SK-N-SH (cell line): ENCODE measurements around the gene UVRAG. TPM values are rescaled to one million over a fixed set of nuclear protein-coding genes. Genes with fewer than 3 reads are reported as not detected.

Source experiments
- CTCF ChIA-PET: fragments of 300-600, 350-600 bp; formaldehyde crosslinking; extraction: SDS; loops from one replicate; lab custom pipeline; 2021; lab: Yijun Ruan, JAX
- POLR2A ChIA-PET: fragments of 350-600 bp; sonication (Branson Sonifier 250); formaldehyde crosslinking; extraction: SDS; loops from one replicate; lab custom pipeline; 2020; ENCODE audit warnings: antibody characterized with exemption, inconsistent platforms; lab: Yijun Ruan, JAX
- DNase-seq: peaks from one replicate; pipeline ENCODE4 v3.0.0; 2012
- H2AFZ ChIP-seq: fragments of 200-600 bp; sonication (generic); 2 replicates; pipeline ENCODE4 v1.8.1; 2016; ENCODE audit warnings: antibody characterized with exemption, mild to moderate bottlenecking, low read depth
- H3F3A ChIP-seq: fragments of 200-600 bp; sonication (generic); replicated peaks from 2 replicates; pipeline ENCODE3; 2016; ENCODE audit warnings: antibody characterized with exemption, mild to moderate bottlenecking; ENCODE audit not compliant: insufficient read depth
- H3K27ac ChIP-seq, 2 experiments: fragments of 200-500 bp in 1 of 2; fragments of 200-600 bp in 1 of 2; sonication (Bioruptor generic) in 1 of 2; sonication (generic), shearing (Covaris generic) in 1 of 2; 2 replicates each; pipeline versions ENCODE4 v1.5.1 to v1.6.1; 2014 to 2016; ENCODE audit warnings: low read depth in 2 of 2, inconsistent platforms in 1 of 2, low read length in 1 of 2, mild to moderate bottlenecking in 1 of 2, mixed read lengths in 1 of 2
- H3K27me3 ChIP-seq: fragments of 200-600 bp; sonication (generic), shearing (Covaris generic); 2 replicates; pipeline ENCODE4 v1.6.1; 2016; ENCODE audit warnings: mixed run types; ENCODE audit not compliant: insufficient read depth
- H3K36me3 ChIP-seq, 2 experiments: fragments of 200-500 bp in 1 of 2; fragments of 200-600 bp in 1 of 2; sonication (Bioruptor generic) in 1 of 2; sonication (generic) in 1 of 2; replicated peaks in 1 of 2; 2 replicates each; pipeline versions ENCODE3 to v1.5.1; 2014 to 2016; ENCODE audit warnings: low read length in 1 of 2, mild to moderate bottlenecking in 1 of 2; ENCODE audit not compliant: insufficient read depth in 2 of 2, control insufficient read depth in 1 of 2
- H3K4me1 ChIP-seq, 2 experiments: fragments of 200-500 bp in 1 of 2; fragments of 200-600 bp in 1 of 2; sonication (Bioruptor generic) in 1 of 2; sonication (generic), shearing (Covaris generic) in 1 of 2; 2 replicates each; pipeline versions ENCODE4 v1.5.1 to v1.6.1; 2014 to 2016; ENCODE audit warnings: low read depth in 1 of 2, low read length in 1 of 2, mixed run types in 1 of 2; ENCODE audit not compliant: insufficient read depth in 2 of 2, control insufficient read depth in 1 of 2
- H3K4me2 ChIP-seq: fragments of 200-600 bp; sonication (generic), shearing (Covaris generic); 2 replicates; pipeline ENCODE4 v1.6.1; 2017; ENCODE audit warnings: mixed run types
- H3K4me3 ChIP-seq, 2 experiments: fragments of 200-500 bp in 1 of 2; fragments of 200-600 bp in 1 of 2; sonication (Bioruptor generic) in 1 of 2; sonication (generic), shearing (Covaris generic) in 1 of 2; 2 replicates each; pipeline versions ENCODE4 v1.5.1 to v1.8.1; 2014 to 2016; ENCODE audit warnings: low read depth in 2 of 2, inconsistent platforms in 1 of 2, low read length in 1 of 2, mild to moderate bottlenecking in 1 of 2, mixed read lengths in 1 of 2, moderate library complexity in 1 of 2
- H3K79me2 ChIP-seq: fragments of 200-600 bp; sonication (generic); 2 replicates; pipeline ENCODE4 v1.8.1; 2017; ENCODE audit warnings: mild to moderate bottlenecking; ENCODE audit not compliant: insufficient read depth
- H3K9ac ChIP-seq: fragments of 200-600 bp; sonication (generic); 2 replicates; pipeline ENCODE4 v1.6.1; 2017; ENCODE audit warnings: mixed run types
- H3K9me2 ChIP-seq: fragments of 200-600 bp; sonication (generic); 2 replicates; pipeline ENCODE4 v1.6.1; 2017; ENCODE audit warnings: mixed run types
- H3K9me3 ChIP-seq: fragments of 200-600 bp; sonication (generic); 2 replicates; pipeline ENCODE4 v1.6.1; 2017; ENCODE audit warnings: mixed run types, mild to moderate bottlenecking, moderate library complexity
- H4K20me1 ChIP-seq: fragments of 200-600 bp; sonication (generic); 2 replicates; pipeline ENCODE4 v1.6.1; 2017; ENCODE audit warnings: mild to moderate bottlenecking, mixed run types; ENCODE audit not compliant: insufficient read depth
- CHD2 ChIP-seq: fragments of 150-350 bp; IDR thresholded peaks from 2 replicates; pipeline ENCODE4 v1.6.1; 2018; ENCODE audit warnings: low read length; ENCODE audit not compliant: partially characterized antibody
- ELF1 ChIP-seq: IDR thresholded peaks from 2 replicates; pipeline ENCODE4 v1.4.0; 2012
- EP300 ChIP-seq, 2 experiments: IDR thresholded peaks; 2 replicates each; pipeline versions ENCODE4 v1.4.0 to v1.6.1; 2012; ENCODE audit warnings: borderline replicate concordance in 1 of 2, low read depth in 1 of 2, low read length in 1 of 2
- EZH2phosphoT487 ChIP-seq: fragments of 200-600 bp; sonication (generic); IDR thresholded peaks from 2 replicates; pipeline ENCODE4 v1.6.1; 2017; ENCODE audit warnings: low read depth, mixed run types, mild to moderate bottlenecking, antibody characterized with exemption, moderate library complexity, borderline replicate concordance
- FOSL2 ChIP-seq: IDR thresholded peaks from 2 replicates; pipeline ENCODE4 v1.4.0; 2012; ENCODE audit warnings: low read depth, mild to moderate bottlenecking, moderate library complexity, borderline replicate concordance
- FOXJ3 ChIP-seq: sonication (generic); formaldehyde crosslinking; IDR thresholded peaks from 2 replicates; pipeline ENCODE4 v1.5.1; 2020; ENCODE audit warnings: mild to moderate bottlenecking, missing genetic modification reagents
- JUND ChIP-seq: IDR thresholded peaks from 2 replicates; pipeline ENCODE4 v1.4.0; 2012
- MEF2A ChIP-seq: IDR thresholded peaks from 2 replicates; pipeline ENCODE4 v1.4.0; 2012; ENCODE audit warnings: low read depth, borderline replicate concordance
- NFIC ChIP-seq: IDR thresholded peaks from 2 replicates; pipeline ENCODE4 v1.4.0; 2012; ENCODE audit warnings: borderline replicate concordance
- RAD21 ChIP-seq: IDR thresholded peaks from 2 replicates; pipeline ENCODE4 v1.6.1; 2012; ENCODE audit warnings: mild to moderate bottlenecking, low read length
- RFX5 ChIP-seq: IDR thresholded peaks from 2 replicates; pipeline ENCODE4 v1.6.1; 2012; ENCODE audit warnings: mild to moderate bottlenecking, improper control_type of control experiment, low read length
- RXRA ChIP-seq: IDR thresholded peaks from 2 replicates; pipeline ENCODE4 v1.4.0; 2012; ENCODE audit warnings: low read depth, mild to moderate bottlenecking, borderline replicate concordance
- SIN3A ChIP-seq: IDR thresholded peaks from 2 replicates; pipeline ENCODE4 v1.6.1; 2012; ENCODE audit warnings: low read depth, mild to moderate bottlenecking, low read length, moderate library complexity, borderline replicate concordance
- TCF12 ChIP-seq: IDR thresholded peaks from 2 replicates; pipeline ENCODE4 v1.4.0; 2012
- TEAD4 ChIP-seq: IDR thresholded peaks from 2 replicates; pipeline ENCODE4 v1.4.0; 2012; ENCODE audit warnings: mild to moderate bottlenecking, borderline replicate concordance; ENCODE audit not compliant: insufficient read depth
- WGBS: methylation state at CpG from one replicate; pipeline ENCODE4 v1.1.6; 2017; ENCODE audit warnings: low lambda C conversion rate; 5-methylcytosine and 5-hydroxymethylcytosine counted together
- polyA plus RNA-seq, 3 experiments: library from polyadenylated mRNA; depleted of rRNA; stranded (reverse); fragments of >200 nt; gene quantifications; 2 replicates each; pipeline ENCODE4 v1.2.3, GENCODE V29; 2012
- TF ChIP-seq, protein P1 (sequence below): fragments of 150-350 bp; IDR thresholded peaks from 2 replicates; pipeline ENCODE4 v1.6.1; 2016; ENCODE audit warnings: mild to moderate bottlenecking, low read depth, low read length
- TF ChIP-seq, protein P2 (sequence below): fragments of 150-350 bp; IDR thresholded peaks from 2 replicates; pipeline ENCODE4 v1.6.1; 2017; ENCODE audit warnings: antibody characterized with exemption, low read length, low read depth, borderline replicate concordance
- TF ChIP-seq, protein P3 (sequence below): IDR thresholded peaks from 2 replicates; pipeline ENCODE4 v1.4.0; 2012; ENCODE audit warnings: low read depth

UVRAG gene
- polyA plus RNA-seq, 1 of the 3 experiments (the other 2 are of a cell fraction) = 5.8 TPM

DNA sequence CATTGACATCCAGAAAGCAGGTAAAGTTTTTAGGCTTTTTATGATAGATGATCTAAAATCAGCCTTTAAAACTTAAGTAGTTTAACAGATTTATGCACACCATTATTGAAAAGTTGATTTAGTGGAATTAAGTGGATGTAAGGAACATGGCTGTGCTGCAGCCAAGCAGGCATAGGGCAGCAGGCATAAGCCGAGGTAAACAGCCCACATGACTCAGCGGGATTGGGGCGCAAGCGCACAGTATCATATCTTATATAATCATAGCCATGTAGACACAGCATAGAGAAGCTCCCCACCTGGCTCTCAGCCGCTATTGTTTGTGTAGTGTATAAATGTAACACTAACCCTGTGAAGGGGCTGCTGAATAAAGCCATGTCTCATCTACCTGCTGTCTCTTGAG, 233.8 kb downstream of the UVRAG start:
- no peak overlapping the region for H3K4me3 ChIP-seq
- WGBS = 94% methylated on average over 5 of the region's 5 CpGs
- H3K9ac ChIP-seq = no peak overlapping the region
- H3K27ac ChIP-seq = no peak overlapping the region
- H3K4me2 ChIP-seq = no peak overlapping the region
- no peaks in the 10 kb centered on the region for H3K9me2 ChIP-seq
- no peaks in the 10 kb centered on the region for H4K20me1 ChIP-seq
- peaks cover 7% of the 10 kb centered on the region for H3F3A ChIP-seq
- POLR2A ChIA-PET = no interaction called here
- H3K36me3 ChIP-seq = peaks cover 0 to 4% of the 10 kb centered on the region in 2 experiments
- no peaks in the 10 kb centered on the region for H3K27me3 ChIP-seq
- CTCF ChIA-PET = no interaction called here
- H2AFZ ChIP-seq = no peak overlapping the region
- TF ChIP-seq, protein P1, sequence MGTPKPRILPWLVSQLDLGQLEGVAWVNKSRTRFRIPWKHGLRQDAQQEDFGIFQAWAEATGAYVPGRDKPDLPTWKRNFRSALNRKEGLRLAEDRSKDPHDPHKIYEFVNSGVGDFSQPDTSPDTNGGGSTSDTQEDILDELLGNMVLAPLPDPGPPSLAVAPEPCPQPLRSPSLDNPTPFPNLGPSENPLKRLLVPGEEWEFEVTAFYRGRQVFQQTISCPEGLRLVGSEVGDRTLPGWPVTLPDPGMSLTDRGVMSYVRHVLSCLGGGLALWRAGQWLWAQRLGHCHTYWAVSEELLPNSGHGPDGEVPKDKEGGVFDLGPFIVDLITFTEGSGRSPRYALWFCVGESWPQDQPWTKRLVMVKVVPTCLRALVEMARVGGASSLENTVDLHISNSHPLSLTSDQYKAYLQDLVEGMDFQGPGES = no peak
- TF ChIP-seq RAD21 = no peak
- no peak for TF ChIP-seq EP300 (IDR thresholded peaks at IDR 0.05; ENCODE audit: borderline replicate concordance in 1 of 2, low read depth in 1 of 2, low read length in 1 of 2)
- TF ChIP-seq RFX5 = no peak
- TF ChIP-seq, protein P2, sequence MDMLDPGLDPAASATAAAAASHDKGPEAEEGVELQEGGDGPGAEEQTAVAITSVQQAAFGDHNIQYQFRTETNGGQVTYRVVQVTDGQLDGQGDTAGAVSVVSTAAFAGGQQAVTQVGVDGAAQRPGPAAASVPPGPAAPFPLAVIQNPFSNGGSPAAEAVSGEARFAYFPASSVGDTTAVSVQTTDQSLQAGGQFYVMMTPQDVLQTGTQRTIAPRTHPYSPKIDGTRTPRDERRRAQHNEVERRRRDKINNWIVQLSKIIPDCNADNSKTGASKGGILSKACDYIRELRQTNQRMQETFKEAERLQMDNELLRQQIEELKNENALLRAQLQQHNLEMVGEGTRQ = no peak
- no peak for TF ChIP-seq TEAD4
- no peak for TF ChIP-seq SIN3A
- TF ChIP-seq RXRA = no peak
- TF ChIP-seq ELF1 = no peak
- no peak for TF ChIP-seq FOSL2
- TF ChIP-seq EZH2phosphoT487 = no peak
- TF ChIP-seq NFIC = no peak
- no peak for TF ChIP-seq JUND
- no peak for TF ChIP-seq MEF2A
- TF ChIP-seq, all 33 proteins: peak for 0
- Histone ChIP-seq H3K9me3 (no peaks in the 10 kb centered on the region), H3K79me2 (no peaks in the 10 kb centered on the region), H3K4me1 (peaks cover 0 to 5% of the 10 kb centered on the region in 2 experiments; a peak in 2 of 4 replicates)
- no peak for DNase-seq

DNA sequence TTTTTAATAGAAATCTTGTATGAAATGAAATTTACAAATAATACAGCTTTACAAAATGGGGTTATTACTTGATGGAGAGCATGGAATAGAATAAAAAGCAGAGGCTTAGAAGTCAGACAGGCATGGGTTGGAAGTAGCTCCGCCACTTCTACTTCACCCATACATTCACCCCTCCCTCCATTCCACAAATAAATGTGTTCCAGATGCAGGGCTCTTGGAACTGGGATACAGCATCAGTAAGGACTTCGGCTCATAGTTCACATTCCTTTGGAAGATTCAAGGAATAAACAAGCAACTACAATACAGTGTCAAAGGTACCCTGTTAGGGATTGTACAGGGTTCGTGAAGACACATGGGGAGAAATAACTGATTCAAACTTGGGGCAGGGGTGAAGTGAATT, 234.5 kb downstream of the UVRAG start:
- no peaks in the 10 kb centered on the region for H3K79me2 ChIP-seq
- H3K9me3 ChIP-seq = no peaks in the 10 kb centered on the region
- H3K27ac ChIP-seq = no peak overlapping the region
- WGBS = 88% methylated on average over 3 of the region's 3 CpGs
- peaks cover 0 to 5% of the 10 kb centered on the region in 2 experiments; a peak in 2 of 4 replicates for H3K4me1 ChIP-seq
- H3F3A ChIP-seq = peaks cover 7% of the 10 kb centered on the region
- no peak overlapping the region for H3K9ac ChIP-seq
- DNase-seq = no peak
- no peaks in the 10 kb centered on the region for H4K20me1 ChIP-seq
- POLR2A ChIA-PET = no interaction called here
- TF ChIP-seq, protein P3, sequence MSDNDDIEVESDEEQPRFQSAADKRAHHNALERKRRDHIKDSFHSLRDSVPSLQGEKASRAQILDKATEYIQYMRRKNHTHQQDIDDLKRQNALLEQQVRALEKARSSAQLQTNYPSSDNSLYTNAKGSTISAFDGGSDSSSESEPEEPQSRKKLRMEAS = no peak
- no peak for TF ChIP-seq CHD2
- TF ChIP-seq RXRA = no peak
- no peak for TF ChIP-seq RFX5
- TF ChIP-seq FOXJ3 = no peak
- no peak for TF ChIP-seq EZH2phosphoT487
- TF ChIP-seq TCF12 = 0 out of 2 replicates have a peak, but pooled peaks have one; percentile 15
- no peak overlapping the region for H3K4me3 ChIP-seq
- H3K4me2 ChIP-seq = no peak overlapping the region
- no peaks in the 10 kb centered on the region for H3K9me2 ChIP-seq
- CTCF ChIA-PET = no interaction called here
- H3K36me3 ChIP-seq = peaks cover 0 to 4% of the 10 kb centered on the region in 2 experiments
- no peak overlapping the region for H2AFZ ChIP-seq
- no peaks in the 10 kb centered on the region for H3K27me3 ChIP-seq
